Caco-2 (cell line): Measurements from ENCODE around the gene PACC1. TPM values are rescaled to one million over a fixed set of nuclear protein-coding genes. Genes with fewer than 3 reads are reported as not detected.
A peak's percentile ranks its signal among the peaks of the same experiment; 100 is the strongest.

Experiments used
- BruUV-seq: library from RNA; stranded (reverse); fragments of 400-500 nt; replicated peaks from 2 replicates; lab custom pipeline; 2021; lab: Mats Ljungman, UMichigan
- CTCF ChIA-PET: fragments of 300-600 bp; sonication (Branson Sonifier 250); formaldehyde crosslinking; loops from one replicate; lab custom pipeline; 2022; ENCODE audit warnings: antibody characterized with exemption; lab: Charles Lee
- POLR2A ChIA-PET: fragments of 300-600 bp; sonication (Branson Sonifier 250); formaldehyde crosslinking; loops from one replicate; lab custom pipeline; 2022; ENCODE audit warnings: antibody characterized with exemption; lab: Charles Lee
- DNase-seq, 2 experiments: peaks; one replicate each; pipeline versions ENCODE4 v3.0.0 to v3.0.0-alpha.2; 2020 to 2022
- H3K27me3 ChIP-seq: replicated peaks from 2 replicates; pipeline ENCODE4 v1.6.0; 2011; ENCODE audit warnings: low read length; ENCODE audit not compliant: control insufficient read depth, insufficient read depth
- H3K36me3 ChIP-seq: 2 replicates; pipeline ENCODE4 v1.5.1; 2011; ENCODE audit warnings: low read length; ENCODE audit not compliant: control insufficient read depth, insufficient read depth
- H3K4me1 ChIP-seq: fragments of 250-450 bp; sonication (Bioruptor Pico); 2 replicates; pipeline ENCODE4 v1.5.1; 2020; ENCODE audit warnings: mild to moderate bottlenecking
- H3K4me3 ChIP-seq: 2 replicates; pipeline ENCODE4 v1.5.1; 2011; ENCODE audit warnings: low read depth, mild to moderate bottlenecking, control low read depth, low read length
- H3K9me3 ChIP-seq: fragments of 250-450 bp; sonication (Bioruptor Pico); 2 replicates; pipeline ENCODE4 v1.5.1; 2020; ENCODE audit warnings: mild to moderate bottlenecking, moderate library complexity
- H3K27ac Mint-ChIP-seq: one replicate; pipeline ENCODE4 v1.8.0; 2022; ENCODE audit warnings: mixed read lengths; ENCODE audit not compliant: unreplicated experiment
- H3K27me3 Mint-ChIP-seq: one replicate; pipeline ENCODE4 v1.8.0; 2022; ENCODE audit warnings: mixed read lengths; ENCODE audit not compliant: insufficient read depth, unreplicated experiment
- H3K36me3 Mint-ChIP-seq: one replicate; pipeline ENCODE4 v1.8.0; 2022; ENCODE audit warnings: mild to moderate bottlenecking, mixed read lengths; ENCODE audit not compliant: insufficient read depth, unreplicated experiment
- H3K4me1 Mint-ChIP-seq: one replicate; pipeline ENCODE4 v1.8.0; 2022; ENCODE audit warnings: low read depth, mixed read lengths; ENCODE audit not compliant: unreplicated experiment
- H3K4me3 Mint-ChIP-seq: one replicate; pipeline ENCODE4 v1.8.0; 2022; ENCODE audit warnings: mild to moderate bottlenecking, moderate library complexity, mixed read lengths; ENCODE audit not compliant: unreplicated experiment
- H3K9me3 Mint-ChIP-seq: one replicate; pipeline ENCODE4 v1.8.0; 2022; ENCODE audit warnings: mixed read lengths; ENCODE audit not compliant: unreplicated experiment
- CTCF ChIP-seq, 2 experiments: fragments of 200-600 bp in 1 of 2; IDR thresholded peaks; 1 replicate in 1 of 2; 2 replicates in 1 of 2; pipeline versions ENCODE4 v1.5.1 to v1.8.0; 2011 to 2022; ENCODE audit warnings: antibody characterized with exemption in 1 of 2, control low read depth in 1 of 2, inconsistent platforms in 1 of 2, low read depth in 1 of 2, low read length in 1 of 2, mild to moderate bottlenecking in 1 of 2, moderate library complexity in 1 of 2; ENCODE audit not compliant: insufficient read depth in 1 of 2, severe bottlenecking in 1 of 2, unreplicated experiment in 1 of 2
- intact Hi-C: fragments of 100-400 bp; cut with micrococcal nuclease; formaldehyde crosslinking; loops from one replicate; pipeline ENCODE4 v1.10.0; 2022; ENCODE audit not compliant: unreplicated experiment
- total RNA-seq: library from RNA; stranded (reverse); gene quantifications from 2 replicates; pipeline ENCODE4 v1.2.3, GENCODE V29; 2022

Gene PACC1
- total RNA-seq, 1 experiment from 2014 or later, result 15.6 TPM

GRCh38 chr1:212413902-212414327, 771 bp downstream of the PACC1 start:
- POLR2A ChIA-PET, result interaction anchor here (0.6 kb wide), 1 partner anchor 128 kb away, joined by 4 read pairs; the partner anchor contains the start of gene PPP2R5A
- no TSS peak for BruUV-seq
- peak overlapping the region; percentile 60 for H3K27ac Mint-ChIP-seq

GRCh38 chr1:212412374-212412773, 2.3 kb downstream of the PACC1 start:
- ChIA-PET CTCF (no interaction called here), POLR2A (no interaction called here)
- BruUV-seq, result no TSS peak
- Histone ChIP-seq H3K36me3 (peaks cover 2% of the 10 kb centered on the region; the same call in 1 of the 2 replicates), H3K9me3 (no peaks in the 10 kb centered on the region), H3K27me3 (no peaks in the 10 kb centered on the region), H3K4me1 (peaks cover 7% of the 10 kb centered on the region), H3K4me3 (no peak overlapping the region)
- TF ChIP-seq CTCF (IDR thresholded peaks at IDR 0.05; ENCODE audit: insufficient read depth in 1 of 2, low read depth in 1 of 2, low read length in 1 of 2, severe bottlenecking in 1 of 2, unreplicated experiment in 1 of 2), result no peak
- Mint-ChIP-seq H3K27me3 (no peaks in the 10 kb centered on the region), H3K27ac (no peak overlapping the region), H3K4me3 (no peak overlapping the region), H3K36me3 (peaks cover 18% of the 10 kb centered on the region), H3K4me1 (peaks cover 17% of the 10 kb centered on the region), H3K9me3 (no peaks in the 10 kb centered on the region)
- DNase-seq, result no peak
- intact Hi-C loops, result no loop called here

More at GRCh38 chr1:212413902-212414327, 771 bp downstream of the PACC1 start:
- DNase-seq, result no peak
- no peak for TF ChIP-seq CTCF (IDR thresholded peaks at IDR 0.05; ENCODE audit: insufficient read depth in 1 of 2, low read depth in 1 of 2, low read length in 1 of 2, severe bottlenecking in 1 of 2, unreplicated experiment in 1 of 2)
- H3K4me1 ChIP-seq, result peaks cover 7% of the 10 kb centered on the region
- H3K27me3 Mint-ChIP-seq, result no peaks in the 10 kb centered on the region
- peaks cover 2% of the 10 kb centered on the region; the same call in 1 of the 2 replicates for H3K36me3 ChIP-seq
- peak overlapping the region; percentile 74 for H3K4me3 ChIP-seq
- intact Hi-C loops, result loop anchor here (1.0 kb wide), 1 partner anchor 17 kb away; no protein-coding TSS in a partner anchor
- no peaks in the 10 kb centered on the region for H3K27me3 ChIP-seq
- no peaks in the 10 kb centered on the region for H3K9me3 ChIP-seq
- CTCF ChIA-PET, result interaction anchor here (2.2 kb wide), 1 partner anchor 42 kb away, joined by 8 read pairs; no protein-coding TSS in a partner anchor
- peaks cover 17% of the 10 kb centered on the region for H3K4me1 Mint-ChIP-seq
- H3K36me3 Mint-ChIP-seq, result peaks cover 11% of the 10 kb centered on the region
- H3K4me3 Mint-ChIP-seq, result peak overlapping the region; percentile 83
- no peaks in the 10 kb centered on the region for H3K9me3 Mint-ChIP-seq

- Histone ChIP-seq H3K4me1 (peaks cover 7% of the 10 kb centered on the region), H3K36me3 (peaks cover 2% of the 10 kb centered on the region; the same call in 1 of the 2 replicates), H3K9me3 (no peaks in the 10 kb centered on the region), H3K27me3 (no peaks in the 10 kb centered on the region), H3K4me3 (no peak overlapping the region)
- BruUV-seq, result no TSS peak
- Mint-ChIP-seq H3K4me1 (peaks cover 17% of the 10 kb centered on the region), H3K27me3 (no peaks in the 10 kb centered on the region), H3K36me3 (peaks cover 21% of the 10 kb centered on the region), H3K9me3 (no peaks in the 10 kb centered on the region), H3K27ac (no peak overlapping the region), H3K4me3 (no peak overlapping the region)
- TF ChIP-seq CTCF (IDR thresholded peaks at IDR 0.05; ENCODE audit: insufficient read depth in 1 of 2, low read depth in 1 of 2, low read length in 1 of 2, severe bottlenecking in 1 of 2, unreplicated experiment in 1 of 2), result no peak
- intact Hi-C loops, result no loop called here
- POLR2A ChIA-PET, result no interaction called here
- CTCF ChIA-PET, result interaction anchor here (1.3 kb wide), 1 partner anchor 45 kb away, joined by 4 read pairs; no protein-coding TSS in a partner anchor
- no peak for DNase-seq
Observed at GRCh38 chr1:212410231-212410820, 4.4 kb downstream of the PACC1 start.
